ENCODE data around the gene LAPTM5.

Gene LAPTM5

DNA sequence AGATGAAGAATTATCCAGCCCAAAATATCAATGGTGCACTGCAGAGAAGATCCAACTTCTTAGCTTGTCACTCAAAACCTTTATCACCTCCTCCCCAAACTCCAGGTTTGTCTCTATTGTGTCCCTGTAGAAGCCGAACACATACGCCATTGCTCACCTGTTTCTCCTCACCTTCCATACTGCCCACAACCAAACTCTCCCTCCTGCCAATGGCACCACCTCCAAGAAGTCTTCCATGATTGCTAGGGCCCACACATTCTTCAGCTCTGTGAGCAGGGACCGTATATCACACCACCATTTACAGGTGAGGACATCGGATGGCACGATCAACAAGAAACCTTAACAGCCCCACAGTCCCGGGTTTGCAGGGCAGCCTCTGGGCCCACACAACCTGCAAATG, 2.2 kb downstream of the LAPTM5 start:
- DNase-seq (ENCODE audit: low read depth) = no peak

DNA sequence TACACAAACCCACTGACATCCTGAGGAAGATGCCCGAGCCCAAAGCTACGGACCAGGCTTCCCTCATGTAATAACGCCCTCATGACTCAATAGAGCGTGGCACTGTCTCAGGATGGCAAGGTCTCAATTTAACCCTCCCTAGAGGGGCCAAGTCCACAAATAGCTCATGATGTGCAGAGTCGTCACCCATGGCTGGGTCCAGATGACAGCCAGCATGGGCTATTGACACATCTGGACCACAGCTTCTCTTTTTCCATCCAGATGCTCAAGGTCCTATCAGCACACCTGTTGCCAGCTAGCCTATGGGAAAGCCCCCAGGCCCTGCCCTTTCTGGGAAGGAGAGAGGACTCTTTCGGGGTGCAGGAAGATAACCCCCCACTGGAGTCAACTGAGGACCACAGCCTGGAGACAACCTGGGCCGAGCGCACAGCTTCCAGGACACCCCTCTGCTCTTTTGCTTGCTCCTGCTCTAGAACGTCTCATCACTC, 2.8 kb downstream of the LAPTM5 start:
- DNase-seq (ENCODE audit: low read depth) = no peak

DNA sequence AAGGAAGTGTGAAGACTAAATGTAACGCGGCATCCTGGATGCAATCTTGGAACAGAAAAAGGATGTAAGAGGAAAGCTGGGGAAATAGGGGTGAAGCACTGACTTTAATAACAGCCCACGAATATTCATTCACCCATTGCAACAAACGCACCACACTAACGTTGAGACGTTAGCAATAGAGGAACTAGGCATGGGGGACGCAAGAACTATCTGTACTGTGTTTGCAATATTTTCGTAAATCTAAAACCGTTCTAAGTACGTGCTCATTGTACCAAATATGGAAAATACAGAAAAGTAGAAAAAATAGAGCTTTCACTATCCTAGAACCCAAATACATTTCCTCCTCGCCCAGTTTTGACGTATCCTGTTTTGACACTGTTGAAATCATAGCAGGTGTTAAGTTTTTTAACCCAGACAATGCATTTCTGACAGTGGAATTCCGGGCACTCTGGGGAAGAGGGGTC, 3.9 kb downstream of the LAPTM5 start:
- DNase-seq (ENCODE audit: low read depth) = no peak

DNA sequence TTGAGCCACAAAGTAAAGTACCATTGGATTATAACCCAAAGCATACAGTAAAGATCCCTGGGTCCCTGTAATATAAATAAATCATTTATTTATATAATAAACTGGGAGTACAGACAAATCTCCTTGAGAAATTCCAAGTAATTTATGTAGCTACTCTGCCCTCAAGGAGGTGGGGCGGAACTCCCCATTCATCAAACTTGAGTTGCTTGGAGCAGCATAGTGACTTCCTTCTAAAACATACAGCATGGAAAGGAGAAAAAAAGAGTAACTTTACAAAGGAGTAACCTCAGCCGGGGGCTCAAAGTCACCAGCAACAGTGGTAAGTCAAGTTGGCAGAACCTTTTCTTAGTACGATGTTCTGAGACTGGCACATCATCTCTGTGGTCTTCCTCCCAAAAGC, 4.5 kb downstream of the LAPTM5 start:
- DNase-seq (ENCODE audit: low read depth) = no peak

DNA sequence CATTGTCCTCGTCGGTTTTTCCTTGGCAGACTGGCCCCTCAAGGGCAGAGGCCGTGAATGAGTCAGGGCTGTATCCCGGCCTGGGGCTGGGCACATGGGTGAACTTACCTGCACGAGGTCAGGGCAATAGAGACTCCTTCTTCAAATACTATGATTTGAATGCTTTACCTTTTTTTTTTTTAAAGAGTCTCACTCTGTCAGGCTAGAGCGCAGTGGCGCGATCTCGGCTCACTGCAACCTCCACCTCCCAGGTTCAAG, 5.0 kb downstream of the LAPTM5 start:
- DNase-seq (ENCODE audit: low read depth) = no peak

DNA sequence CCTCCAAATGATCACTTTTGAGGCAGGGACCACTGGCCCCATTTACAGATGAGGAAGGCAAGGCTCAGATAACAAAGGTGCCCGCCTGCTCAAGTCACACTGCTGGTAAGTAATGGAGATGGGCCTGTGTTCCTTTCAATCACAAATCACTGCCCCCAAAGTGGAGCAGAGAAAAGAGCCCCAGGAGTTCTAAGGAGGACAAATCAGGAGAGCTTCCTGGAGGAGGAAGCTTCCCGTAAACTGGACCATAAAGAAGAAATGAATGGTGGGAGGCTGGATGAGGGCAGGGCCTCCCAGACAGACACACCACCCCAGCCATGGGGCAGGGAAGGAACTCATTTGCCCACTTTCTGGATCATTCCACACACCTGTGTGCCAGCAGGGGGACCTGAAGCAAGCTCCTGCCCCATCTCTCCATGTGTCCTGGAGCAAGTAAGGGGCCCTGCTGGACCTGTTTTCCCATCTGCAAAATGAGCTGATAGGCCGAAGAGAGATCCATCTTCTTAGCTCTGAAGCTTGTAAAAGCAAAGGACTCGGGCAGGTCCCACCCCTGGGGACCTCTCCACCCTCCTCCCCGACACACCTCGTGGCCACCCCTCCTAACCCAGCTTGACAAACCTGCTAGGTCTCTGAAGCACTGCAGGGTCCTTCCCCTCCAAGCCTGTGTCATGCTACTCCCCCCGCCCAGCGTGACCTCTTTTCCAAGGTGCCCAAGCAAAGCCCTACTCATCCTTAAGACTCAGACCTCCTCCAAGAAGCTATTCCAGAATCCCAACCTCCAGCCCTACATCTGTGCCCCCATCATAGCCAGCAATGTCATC, 5.5 kb downstream of the LAPTM5 start:
- DNase-seq (ENCODE audit: low read depth) = no peak

DNA sequence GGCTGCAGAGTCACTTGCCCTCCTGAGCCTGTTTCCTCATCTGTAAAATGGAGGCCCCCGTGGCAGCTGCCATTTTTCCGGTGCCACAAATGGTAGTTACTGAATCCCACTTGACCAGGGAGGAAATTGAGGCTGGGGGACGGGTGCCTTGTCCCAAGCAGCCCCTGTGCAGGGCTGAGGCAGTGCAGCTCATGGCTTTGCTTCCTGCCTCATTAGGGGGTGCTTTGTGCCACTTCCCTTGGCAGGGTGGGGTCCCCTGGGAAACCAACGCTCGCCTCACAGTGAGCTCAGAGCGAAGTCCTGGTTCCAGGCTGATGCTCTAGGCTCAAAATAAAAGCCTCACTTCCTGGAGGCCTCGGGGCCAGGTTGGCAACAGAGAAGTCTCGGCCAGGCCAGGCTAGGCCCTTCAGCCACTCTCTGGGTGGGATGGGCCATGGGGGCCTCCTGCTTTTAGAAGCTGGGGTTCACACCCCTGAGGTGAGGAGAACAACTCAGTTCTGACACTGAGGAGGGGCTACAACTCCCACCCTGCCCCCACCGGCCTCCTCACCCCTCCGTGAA, 6.8 kb downstream of the LAPTM5 start:
- DNase-seq (ENCODE audit: low read depth) = no peak

DNA sequence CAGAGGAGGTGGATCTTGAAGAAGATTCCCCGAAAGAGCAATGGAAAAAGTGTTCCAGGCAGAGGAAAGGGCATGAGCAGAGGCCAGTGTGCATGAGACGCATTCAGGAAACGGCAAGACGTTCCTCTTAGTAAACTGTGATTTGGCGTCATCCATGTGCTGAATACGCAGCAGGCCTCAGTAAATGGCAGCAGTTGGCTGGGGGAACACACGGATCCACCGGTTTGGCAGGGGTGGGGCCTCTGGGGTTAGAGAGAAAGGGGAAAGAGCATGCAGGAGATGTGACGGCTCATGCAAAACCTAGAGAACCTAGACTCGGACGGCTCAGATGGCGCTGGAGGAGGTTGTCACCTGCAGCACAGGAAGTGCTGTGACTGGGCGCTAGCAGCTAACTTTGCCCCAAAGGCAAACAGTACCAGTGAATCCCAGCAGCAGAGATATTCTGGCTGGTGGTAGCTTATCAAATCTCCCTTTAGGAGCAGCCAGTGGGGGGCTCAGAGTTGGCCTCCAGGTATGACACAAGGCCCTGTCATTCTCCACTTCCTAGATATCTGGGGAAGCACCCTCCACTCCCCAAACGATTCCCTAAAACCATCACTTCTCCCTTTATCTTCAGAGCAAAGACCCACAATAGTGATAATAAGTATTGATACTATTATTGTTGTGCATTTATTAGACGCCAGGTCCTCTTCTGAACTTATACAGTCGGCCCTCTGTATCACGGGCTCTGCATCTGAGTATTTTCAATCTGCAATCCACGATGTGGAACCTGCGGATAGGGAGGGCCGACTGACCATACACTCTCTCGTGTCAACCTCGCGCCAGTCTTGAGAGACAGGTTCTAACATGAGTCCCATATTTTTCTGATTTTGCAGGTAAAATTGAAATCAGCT, 7.6 kb downstream of the LAPTM5 start:
- no peak for DNase-seq (ENCODE audit: low read depth)

DNA sequence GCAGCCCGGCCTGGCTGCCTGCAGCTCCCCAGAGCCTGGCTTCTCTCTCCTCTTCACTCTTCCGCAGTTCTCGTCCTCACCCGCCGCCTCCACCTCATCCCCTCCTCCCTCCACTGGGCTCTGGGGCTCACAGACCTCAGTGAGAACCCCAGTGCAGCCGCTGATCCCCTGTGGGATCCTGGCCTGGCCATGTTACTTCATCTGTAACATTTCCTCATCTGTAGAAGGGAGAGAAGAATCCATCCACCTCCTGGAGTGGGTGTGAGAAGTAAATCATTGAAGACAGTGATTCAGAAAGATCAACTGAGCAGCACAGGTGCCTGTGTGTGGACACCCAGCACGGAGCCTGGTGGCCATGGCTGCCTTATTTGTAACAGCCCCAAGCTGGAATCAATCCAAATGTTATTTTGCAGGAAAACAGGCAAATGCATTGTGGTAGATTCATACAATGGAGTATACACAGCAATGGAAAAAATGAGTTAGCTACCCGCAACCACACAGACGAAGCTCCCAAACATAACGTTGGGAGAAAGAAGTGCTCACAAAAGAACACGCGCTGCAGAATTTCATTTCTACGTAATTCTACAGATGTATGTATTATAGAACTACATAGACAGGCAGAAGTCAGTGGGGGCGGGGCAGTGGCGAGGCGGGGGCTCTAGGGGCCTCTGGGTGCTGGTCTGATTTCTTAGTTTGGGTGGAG, 8.7 kb downstream of the LAPTM5 start:
- no peak for DNase-seq (ENCODE audit: low read depth)

DNA sequence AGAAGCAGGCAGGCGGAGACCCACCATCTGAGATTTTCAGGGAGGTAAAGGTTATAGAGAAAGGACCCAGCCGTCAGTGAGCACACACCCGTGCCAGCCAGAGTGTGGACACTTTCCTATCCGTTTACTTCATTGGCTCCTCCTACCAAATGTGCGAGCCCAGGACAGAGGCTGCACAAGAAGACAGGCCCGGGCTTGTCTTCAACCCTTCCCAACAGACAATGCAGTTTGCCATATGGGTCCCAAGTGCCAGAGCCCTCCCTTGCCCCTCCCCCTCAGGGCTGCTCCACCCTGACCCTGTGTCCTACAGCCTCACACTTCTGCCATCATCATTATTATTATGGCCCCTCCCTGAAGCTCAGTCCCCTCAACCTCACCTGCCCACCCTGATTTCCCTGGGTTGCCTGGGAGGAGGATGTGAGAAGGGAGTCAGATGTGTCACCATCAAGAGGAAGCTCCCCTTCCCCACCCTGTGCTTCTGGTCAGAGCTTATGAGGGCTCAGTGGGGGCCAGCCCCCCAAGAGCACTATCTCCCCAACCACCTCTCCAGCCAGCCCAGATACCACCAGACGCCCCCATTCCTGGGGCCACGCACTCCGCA, 9.4 kb downstream of the LAPTM5 start:
- DNase-seq (ENCODE audit: low read depth) = peak; percentile 21

DNA sequence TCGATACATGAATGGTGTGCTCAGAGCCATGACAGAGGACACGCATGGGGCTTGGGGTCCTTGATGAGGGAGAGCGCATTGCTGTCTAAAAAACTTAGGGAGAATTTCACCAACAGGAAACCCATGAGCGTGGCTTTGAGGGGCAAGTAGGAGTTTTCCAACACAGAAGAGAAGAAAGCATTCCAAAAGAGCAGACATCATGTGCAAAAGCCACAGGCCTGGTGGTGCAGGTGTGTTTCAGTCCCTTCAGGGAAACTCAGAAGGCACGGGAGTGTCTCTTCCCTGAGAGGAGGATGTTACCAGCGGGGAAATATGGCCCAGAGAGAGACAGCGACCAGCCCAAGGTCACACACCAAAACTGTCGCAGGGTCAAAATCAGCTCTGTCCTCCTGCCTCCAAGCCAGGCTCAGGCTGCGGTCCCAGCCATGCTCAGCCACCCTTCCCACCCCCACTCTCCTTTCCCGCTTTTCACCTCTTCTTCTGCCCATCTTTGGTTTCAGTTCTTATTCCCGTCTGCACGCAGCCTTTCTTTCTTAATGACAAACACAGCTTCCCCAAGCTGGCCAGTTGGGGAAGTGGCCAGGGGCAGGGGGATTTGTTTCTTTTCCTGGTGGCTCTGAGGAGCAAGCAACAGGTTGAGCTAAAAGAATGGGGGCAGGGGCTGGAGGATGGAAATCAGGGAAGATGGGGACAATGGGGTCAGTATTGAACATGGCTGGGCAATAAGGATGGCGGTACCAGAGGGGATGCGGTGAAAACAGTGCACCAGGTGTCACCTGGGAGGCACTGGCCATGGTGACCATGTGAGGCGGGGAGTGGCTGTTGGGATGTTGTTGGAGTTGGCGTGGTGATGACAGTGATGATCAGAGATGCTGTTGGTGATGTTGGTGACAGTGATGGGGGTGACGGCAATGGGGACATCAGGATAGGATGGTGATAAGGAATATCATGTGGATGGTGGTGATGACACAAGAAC, 10.3 kb downstream of the LAPTM5 start:
- DNase-seq (ENCODE audit: low read depth) = no peak

DNA sequence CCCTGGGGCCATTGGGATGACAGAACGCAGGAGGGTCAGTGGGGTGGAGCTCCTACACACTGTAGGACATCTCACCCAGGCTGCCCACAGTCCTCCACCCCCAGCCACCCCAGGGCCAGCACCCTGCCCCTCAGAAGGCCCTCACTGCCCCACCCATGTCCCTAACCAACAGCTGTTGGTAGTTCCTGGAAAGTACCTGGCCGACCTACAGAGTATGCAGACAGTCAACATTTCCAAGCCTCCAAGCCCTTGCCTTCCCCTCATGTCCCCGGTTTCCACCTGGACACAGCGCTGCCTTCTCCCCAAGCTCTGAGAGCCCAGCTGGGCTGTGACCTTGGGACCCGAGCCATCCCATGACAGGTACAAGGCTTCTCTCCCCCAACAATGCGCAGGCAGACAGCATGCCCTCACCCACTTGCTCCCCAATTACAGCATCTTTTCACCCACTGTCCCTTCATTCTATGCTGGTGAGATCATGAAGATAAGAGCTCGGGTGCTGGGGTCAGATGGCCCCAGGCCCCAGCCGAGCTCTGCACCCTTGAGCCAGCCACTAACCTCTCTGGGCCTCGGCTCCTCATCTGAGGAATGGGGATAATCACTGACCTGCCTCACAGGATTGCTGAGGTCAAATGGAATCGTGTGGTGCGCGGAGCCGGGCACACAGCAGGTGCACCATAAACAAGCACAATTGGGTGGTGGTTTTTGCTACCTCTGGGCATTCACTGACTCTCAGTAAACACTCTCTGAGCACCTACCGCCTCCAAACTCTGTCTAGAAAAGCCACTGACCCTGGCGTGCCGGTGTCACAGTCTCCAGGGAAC, 11.2 kb downstream of the LAPTM5 start:
- no peak for DNase-seq (ENCODE audit: low read depth)

DNA sequence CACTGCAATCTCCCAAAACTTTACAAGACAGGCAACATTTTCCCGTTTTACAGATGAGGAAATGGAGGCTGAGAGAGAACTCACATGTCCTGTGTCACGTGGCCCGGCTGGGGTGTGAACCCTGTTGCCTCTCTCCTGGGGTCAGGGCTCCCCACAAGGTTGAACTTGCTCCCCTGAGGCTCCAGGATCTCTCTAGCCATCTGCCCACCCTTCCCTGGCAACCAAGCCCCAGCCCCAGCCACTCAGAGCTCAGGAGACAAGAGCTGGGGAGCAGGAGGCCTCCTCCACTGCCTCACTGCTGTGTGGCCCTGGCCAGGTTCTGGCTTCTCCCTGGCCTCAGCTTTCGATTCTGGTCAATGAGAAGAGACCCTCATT, 11.8 kb downstream of the LAPTM5 start:
- DNase-seq (ENCODE audit: low read depth) = no peak

DNA sequence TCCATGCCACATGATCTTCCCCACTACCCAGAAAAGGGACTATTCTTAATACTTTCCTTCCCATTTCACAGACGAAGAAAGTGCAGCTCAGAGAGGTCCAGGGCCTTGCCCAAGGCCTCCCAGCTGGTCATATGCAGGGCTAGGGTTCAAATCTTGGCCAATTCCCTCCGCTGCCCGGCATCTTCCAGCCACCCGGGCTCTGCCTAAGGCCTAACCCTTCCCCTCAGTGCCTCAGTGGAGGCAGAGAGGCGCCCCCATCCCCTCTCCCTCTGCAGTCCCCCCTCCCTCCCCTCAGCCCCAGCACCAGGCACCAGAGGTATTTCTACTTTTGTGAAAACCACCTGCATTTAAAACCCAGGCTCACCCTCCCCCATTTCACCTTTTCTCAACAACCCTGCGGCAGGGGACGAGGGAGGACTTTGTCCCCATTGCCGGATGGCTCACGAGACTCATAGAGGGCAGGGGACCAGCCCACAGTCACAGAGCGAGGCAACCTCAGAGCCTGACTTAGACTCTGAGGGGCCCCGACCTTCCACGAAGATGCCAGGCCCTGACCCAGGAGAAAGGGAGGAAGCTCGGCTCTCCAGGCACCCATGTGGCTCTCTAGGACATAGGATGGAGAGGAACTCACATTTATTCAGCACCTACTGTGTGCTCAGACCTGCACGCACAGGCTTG, 12.3 kb downstream of the LAPTM5 start:
- no peak for DNase-seq (ENCODE audit: low read depth)

DNA sequence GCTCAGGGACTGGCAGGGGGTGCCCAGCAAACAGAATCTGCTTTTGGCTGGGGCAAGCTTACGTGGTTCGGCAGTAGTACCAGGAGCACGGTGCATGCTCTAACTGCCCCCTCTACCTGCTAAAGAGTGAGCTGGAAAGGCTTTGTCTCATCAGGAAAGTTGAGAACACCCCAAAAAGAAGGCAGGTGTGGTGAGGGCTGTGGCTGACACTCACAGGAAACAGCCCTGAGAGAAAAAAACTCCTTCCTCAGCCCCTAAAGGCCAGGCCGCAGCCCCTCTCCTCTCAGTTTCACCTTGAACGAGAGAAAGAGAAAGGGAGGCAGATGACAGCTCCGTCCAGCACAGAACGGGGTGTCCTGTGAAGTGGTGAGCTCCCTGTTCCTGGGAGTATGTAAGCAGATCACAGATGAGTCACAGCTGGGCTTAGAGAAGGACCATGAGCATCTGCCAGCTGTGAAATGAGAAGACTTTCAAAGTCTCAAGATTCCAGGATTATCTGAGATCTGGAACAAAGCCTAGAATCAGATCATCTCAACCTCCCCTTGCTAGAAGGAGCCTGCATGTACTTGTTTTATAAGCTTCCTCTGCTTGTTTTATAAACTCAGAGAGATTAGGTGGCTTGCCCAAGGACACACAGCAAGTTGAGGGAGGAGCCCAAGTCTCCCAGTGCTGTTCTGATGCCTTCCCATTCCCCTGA, 13.4 kb downstream of the LAPTM5 start:
- DNase-seq (ENCODE audit: low read depth) = peak; percentile 30

DNA sequence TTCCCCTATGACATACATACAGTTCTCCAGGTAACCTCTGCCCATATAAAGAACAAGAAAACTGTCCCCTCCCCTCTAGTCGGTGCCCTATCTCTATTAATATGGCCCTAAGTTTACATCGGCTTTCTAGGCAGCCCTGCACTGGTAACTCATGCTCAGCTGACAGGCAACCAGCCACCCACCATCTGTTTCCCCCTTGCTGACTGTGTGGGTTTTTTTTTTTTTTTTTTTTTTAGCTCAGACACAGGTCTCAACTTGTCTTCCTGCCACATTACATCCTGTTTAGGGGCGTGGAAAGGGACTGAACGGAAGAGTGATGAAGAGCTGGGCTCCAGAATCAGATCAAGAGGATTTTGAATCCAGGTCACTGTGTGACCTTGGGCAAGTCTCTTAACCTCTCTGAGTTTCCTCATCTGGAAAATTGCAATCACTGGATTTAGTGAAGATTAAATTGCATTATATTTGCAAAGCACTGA, 14.0 kb downstream of the LAPTM5 start:
- no peak for DNase-seq (ENCODE audit: low read depth)

DNA sequence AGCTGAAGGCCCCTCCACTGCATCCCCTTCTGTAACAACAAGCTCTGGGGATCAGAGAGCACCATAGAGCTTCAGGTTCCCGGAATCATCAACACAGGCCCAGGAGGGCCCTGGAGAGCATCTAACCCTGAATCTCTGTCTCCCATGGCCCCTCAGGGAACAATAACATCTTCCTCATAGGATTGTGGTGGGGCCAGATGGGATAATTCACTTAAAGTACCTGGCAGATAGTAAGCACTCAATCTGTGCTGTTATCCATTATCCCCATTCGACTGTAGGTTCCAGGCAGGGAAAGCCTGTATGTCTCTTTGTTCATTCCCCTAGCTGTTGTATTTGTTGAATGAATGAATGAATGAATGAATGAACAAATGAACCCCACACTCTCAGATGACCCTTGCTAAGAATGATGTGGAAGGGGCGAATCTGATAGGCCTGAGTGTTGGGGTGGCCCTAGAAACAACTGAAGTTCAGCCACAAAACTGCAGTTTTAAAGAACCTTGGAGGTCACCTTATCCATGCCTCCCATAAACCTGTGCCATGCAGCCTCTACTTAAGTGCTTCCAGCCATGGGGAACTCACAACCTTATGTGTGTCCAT, 14.5 kb downstream of the LAPTM5 start:
- no peak for DNase-seq (ENCODE audit: low read depth)

Measured in fibroblast of the conjunctiva (primary cell).